Right lobe of liver (tissue), 4 donors: Measurements from ENCODE around the gene ARL4D.

Source experiments
- CTCF ChIP-seq, 4 donors: fragments of 200-600 bp in 3 of 4; fragments of 450-650 bp in 1 of 4; IDR thresholded peaks; one replicate each; pipeline versions ENCODE4 v1.5.1 to v1.8.0; 2016 to 2022; ENCODE audit warnings: antibody characterized with exemption in 4 of 4, mild to moderate bottlenecking in 2 of 4
- POLR2A ChIP-seq: fragments of 450-650 bp; IDR thresholded peaks from one replicate; pipeline ENCODE4 v1.6.1; 2017; ENCODE audit warnings: antibody characterized with exemption, mild to moderate bottlenecking
- donor health status: DM: no; HTN: no; CAD: no.
- donor health status: DM: no; HTN: no; CAD: no.
- donor health status: DM: no; HTN: yes; CAD: no.

DNA sequence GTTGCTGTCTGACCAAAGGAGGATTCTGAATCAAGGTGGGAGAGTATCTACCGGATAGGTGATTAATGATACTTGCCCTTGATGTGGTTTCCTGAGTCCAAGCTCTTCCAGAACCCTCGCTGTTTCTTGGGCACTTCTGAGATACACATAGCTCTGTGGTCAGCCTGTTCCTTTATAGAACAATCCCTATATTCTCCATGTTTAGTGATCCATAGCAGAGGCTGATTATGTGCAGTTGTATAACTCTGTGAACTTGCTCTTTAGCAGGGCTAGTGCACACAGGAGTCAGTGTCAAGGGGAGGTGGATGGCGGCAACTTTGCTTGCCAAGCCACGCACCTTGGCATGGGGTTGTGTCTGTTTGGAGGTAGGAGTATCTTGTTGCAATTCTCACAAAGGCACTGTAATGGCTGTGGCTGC lies 36.1 kb downstream of the ARL4D start:
- TF ChIP-seq CTCF (IDR thresholded peaks at IDR 0.05) = no peak
- TF ChIP-seq POLR2A = no peak
